Astrocyte (in vitro differentiated cells and primary cell): ENCODE data around the gene KIF1A. TPM values are rescaled to one million over a fixed set of nuclear protein-coding genes. Genes with fewer than 3 reads are reported as not detected.

ENCODE experiments used
- DNase-seq: peaks from one replicate; pipeline ENCODE4 v3.0.0-alpha.2; 2010; ENCODE audit warnings: low read depth
- FAIRE-seq: peaks from 2 replicates; lab custom pipeline; 2011; peaks lifted over from hg19 to GRCh38; lab: Jason Lieb, UNC
- H2AFZ ChIP-seq: 2 replicates; pipeline ENCODE4 v1.6.0; 2012; ENCODE audit warnings: low read depth, low read length, inconsistent platforms
- H3K27ac ChIP-seq: 2 replicates; pipeline ENCODE4 v1.5.1; 2011; ENCODE audit warnings: low read depth, low read length, inconsistent platforms
- H3K27me3 ChIP-seq: 2 replicates; pipeline ENCODE4 v1.6.0; 2011; ENCODE audit warnings: low read length, inconsistent platforms; ENCODE audit not compliant: insufficient read depth
- H3K36me3 ChIP-seq: 2 replicates; pipeline ENCODE4 v1.5.1; 2011; ENCODE audit warnings: low read length, inconsistent platforms; ENCODE audit not compliant: insufficient read depth
- H3K4me1 ChIP-seq: 2 replicates; pipeline ENCODE4 v1.5.1; 2011; ENCODE audit warnings: low read length, inconsistent platforms; ENCODE audit not compliant: insufficient read depth
- H3K4me2 ChIP-seq: 2 replicates; pipeline ENCODE4 v1.6.0; 2012; ENCODE audit warnings: low read length, inconsistent platforms
- H3K4me3 ChIP-seq: 2 replicates; pipeline ENCODE4 v1.5.1; 2011; ENCODE audit warnings: low read depth, mild to moderate bottlenecking, low read length, inconsistent platforms; ENCODE audit not compliant: insufficient read depth
- H3K79me2 ChIP-seq: 2 replicates; pipeline ENCODE4 v1.6.0; 2012; ENCODE audit warnings: mild to moderate bottlenecking, low read length, inconsistent platforms; ENCODE audit not compliant: insufficient read depth
- H3K9ac ChIP-seq: 2 replicates; pipeline ENCODE4 v1.6.0; 2012; ENCODE audit warnings: mild to moderate bottlenecking, low read length, inconsistent platforms
- H3K9me3 ChIP-seq: 2 replicates; pipeline ENCODE4 v1.5.1; 2012; ENCODE audit warnings: low read depth, mild to moderate bottlenecking, low read length, inconsistent platforms; ENCODE audit not compliant: insufficient read depth
- H4K20me1 ChIP-seq: 2 replicates; pipeline ENCODE4 v1.6.0; 2012; ENCODE audit warnings: low read length, inconsistent platforms; ENCODE audit not compliant: insufficient read depth
- H3K27ac Mint-ChIP-seq: one replicate; pipeline ENCODE4 v1.8.0; 2021; ENCODE audit warnings: mild to moderate bottlenecking, mixed read lengths; ENCODE audit not compliant: unreplicated experiment
- H3K27me3 Mint-ChIP-seq: one replicate; pipeline ENCODE4 v1.8.0; 2021; ENCODE audit warnings: low read depth, mixed read lengths; ENCODE audit not compliant: unreplicated experiment
- H3K36me3 Mint-ChIP-seq: one replicate; pipeline ENCODE4 v1.8.0; 2021; ENCODE audit warnings: low read depth, mixed read lengths; ENCODE audit not compliant: unreplicated experiment
- H3K4me1 Mint-ChIP-seq: one replicate; pipeline ENCODE4 v1.8.0; 2021; ENCODE audit warnings: low read depth, mixed read lengths; ENCODE audit not compliant: unreplicated experiment
- H3K4me3 Mint-ChIP-seq: one replicate; pipeline ENCODE4 v1.8.0; 2021; ENCODE audit warnings: mild to moderate bottlenecking, moderate library complexity, mixed read lengths; ENCODE audit not compliant: unreplicated experiment
- H3K9me3 Mint-ChIP-seq: one replicate; pipeline ENCODE4 v1.8.0; 2021; ENCODE audit warnings: mild to moderate bottlenecking, mixed read lengths; ENCODE audit not compliant: unreplicated experiment
- EZH2 ChIP-seq: IDR thresholded peaks from 2 replicates; pipeline ENCODE4 v1.6.1; 2012; ENCODE audit warnings: mild to moderate bottlenecking, low read length, inconsistent platforms; ENCODE audit not compliant: insufficient read depth
- total RNA-seq: library from RNA; stranded (reverse); gene quantifications from 2 replicates; pipeline ENCODE4 v1.2.1, GENCODE V29; 2021
- TF ChIP-seq, protein P1 (sequence below): IDR thresholded peaks from 2 replicates; pipeline ENCODE4 v1.5.1; 2011; ENCODE audit warnings: low read depth, mild to moderate bottlenecking, inconsistent platforms, low read length, moderate library complexity; ENCODE audit not compliant: insufficient read depth

The KIF1A gene
- total RNA-seq, 1 donor from 2014 or later: 51.2 TPM

DNA sequence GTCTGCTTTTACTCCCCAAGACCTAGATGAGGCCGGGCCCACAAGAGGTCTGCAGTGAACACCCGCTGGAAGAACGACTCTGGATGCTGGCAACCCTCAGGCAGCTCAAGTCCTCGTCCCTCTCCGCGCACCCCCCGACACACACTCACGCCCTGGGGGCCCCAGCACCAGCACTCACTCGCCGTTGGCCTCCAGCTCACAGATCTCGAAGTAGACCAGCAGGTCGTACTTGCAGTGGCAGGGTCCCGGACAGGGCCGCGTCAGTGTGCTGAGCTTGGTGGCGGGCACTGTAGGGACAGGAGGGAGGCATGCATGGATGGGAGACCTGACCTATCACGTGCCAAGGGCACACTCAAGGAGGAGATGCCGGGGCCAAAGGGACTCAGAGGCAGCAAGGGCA lies 78.9 kb downstream of the KIF1A start:
- Histone ChIP-seq H3K79me2 (no peaks in the 10 kb centered on the region), H3K36me3 (no peaks in the 10 kb centered on the region), H3K27me3 (no peaks in the 10 kb centered on the region), H4K20me1 (no peaks in the 10 kb centered on the region), H3K27ac (no peak overlapping the region), H3K9me3 (no peaks in the 10 kb centered on the region), H3K9ac (no peak overlapping the region), H3K4me1 (no peaks in the 10 kb centered on the region), H3K4me2 (no peak overlapping the region), H3K4me3 (no peak overlapping the region), H2AFZ (no peak overlapping the region)
- peaks cover 5% of the 10 kb centered on the region for H3K36me3 Mint-ChIP-seq
- H3K27me3 Mint-ChIP-seq: peaks cover 21% of the 10 kb centered on the region
- no peak overlapping the region for H3K27ac Mint-ChIP-seq
- H3K4me3 Mint-ChIP-seq: no peak overlapping the region
- no peaks in the 10 kb centered on the region for H3K9me3 Mint-ChIP-seq
- TF ChIP-seq, protein P1, sequence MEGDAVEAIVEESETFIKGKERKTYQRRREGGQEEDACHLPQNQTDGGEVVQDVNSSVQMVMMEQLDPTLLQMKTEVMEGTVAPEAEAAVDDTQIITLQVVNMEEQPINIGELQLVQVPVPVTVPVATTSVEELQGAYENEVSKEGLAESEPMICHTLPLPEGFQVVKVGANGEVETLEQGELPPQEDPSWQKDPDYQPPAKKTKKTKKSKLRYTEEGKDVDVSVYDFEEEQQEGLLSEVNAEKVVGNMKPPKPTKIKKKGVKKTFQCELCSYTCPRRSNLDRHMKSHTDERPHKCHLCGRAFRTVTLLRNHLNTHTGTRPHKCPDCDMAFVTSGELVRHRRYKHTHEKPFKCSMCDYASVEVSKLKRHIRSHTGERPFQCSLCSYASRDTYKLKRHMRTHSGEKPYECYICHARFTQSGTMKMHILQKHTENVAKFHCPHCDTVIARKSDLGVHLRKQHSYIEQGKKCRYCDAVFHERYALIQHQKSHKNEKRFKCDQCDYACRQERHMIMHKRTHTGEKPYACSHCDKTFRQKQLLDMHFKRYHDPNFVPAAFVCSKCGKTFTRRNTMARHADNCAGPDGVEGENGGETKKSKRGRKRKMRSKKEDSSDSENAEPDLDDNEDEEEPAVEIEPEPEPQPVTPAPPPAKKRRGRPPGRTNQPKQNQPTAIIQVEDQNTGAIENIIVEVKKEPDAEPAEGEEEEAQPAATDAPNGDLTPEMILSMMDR: no peak
- TF ChIP-seq EZH2: no peak
- no peaks in the 10 kb centered on the region for H3K4me1 Mint-ChIP-seq
- no peak for FAIRE-seq
- no peak for DNase-seq

DNA sequence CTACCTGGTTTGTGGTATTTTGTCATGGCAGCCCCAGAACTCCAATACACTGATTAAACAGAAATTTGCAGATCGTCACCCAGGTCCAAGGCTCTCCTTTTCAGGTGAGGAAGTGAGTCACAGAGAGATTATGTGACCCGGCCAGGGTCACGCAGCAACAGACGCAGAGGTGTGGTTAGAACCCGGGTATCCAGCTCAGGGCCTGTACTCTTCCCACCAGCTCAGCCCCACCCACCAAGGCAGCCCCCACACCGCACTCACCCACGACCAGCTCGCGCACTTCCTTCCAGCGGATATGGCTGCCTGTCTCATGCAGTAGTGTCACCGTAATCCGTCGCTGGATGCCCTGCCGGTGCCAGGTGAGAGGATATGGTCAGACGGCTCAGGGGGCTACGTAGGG lies 80.2 kb downstream of the KIF1A start:
- H3K4me1 ChIP-seq: no peaks in the 10 kb centered on the region
- H3K9me3 ChIP-seq: no peaks in the 10 kb centered on the region
- no peak overlapping the region for H3K9ac ChIP-seq
- no peak overlapping the region for H2AFZ ChIP-seq
- Mint-ChIP-seq H3K9me3 (no peaks in the 10 kb centered on the region), H3K4me1 (no peaks in the 10 kb centered on the region), H3K36me3 (peaks cover 3% of the 10 kb centered on the region), H3K27me3 (peaks cover 19% of the 10 kb centered on the region), H3K4me3 (no peak overlapping the region), H3K27ac (no peak overlapping the region)
- no peak for DNase-seq
- no peaks in the 10 kb centered on the region for H3K27me3 ChIP-seq
- no peak overlapping the region for H3K4me2 ChIP-seq
- no peaks in the 10 kb centered on the region for H4K20me1 ChIP-seq
- no peak overlapping the region for H3K4me3 ChIP-seq
- no peak overlapping the region for H3K27ac ChIP-seq
- no peaks in the 10 kb centered on the region for H3K79me2 ChIP-seq
- no peaks in the 10 kb centered on the region for H3K36me3 ChIP-seq
- TF ChIP-seq, protein P1: no peak
- TF ChIP-seq EZH2: no peak
- no peak for FAIRE-seq

DNA sequence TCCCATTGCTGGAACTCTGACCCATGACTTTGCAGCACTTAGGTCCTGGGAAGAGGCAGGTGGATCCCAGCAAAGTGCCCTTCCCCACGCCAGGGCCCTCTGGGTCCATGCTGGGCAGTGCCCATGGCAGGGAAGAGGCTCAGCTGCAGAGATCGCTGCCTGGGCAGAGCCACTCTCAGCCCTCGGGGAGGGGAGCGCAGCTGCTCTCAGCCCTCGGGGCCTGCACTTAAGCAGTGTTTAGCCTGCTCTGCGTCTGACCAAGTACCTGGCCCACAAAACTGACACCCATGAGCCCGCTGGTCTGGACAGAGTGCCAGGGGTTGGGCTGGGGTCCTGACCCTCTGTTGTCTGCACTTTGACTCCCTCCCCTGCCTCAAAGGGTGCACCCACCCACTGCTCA lies 82.1 kb downstream of the KIF1A start:
- Histone ChIP-seq H3K9me3 (no peaks in the 10 kb centered on the region), H3K27me3 (no peaks in the 10 kb centered on the region), H3K27ac (no peak overlapping the region), H3K9ac (no peak overlapping the region), H4K20me1 (no peaks in the 10 kb centered on the region), H3K36me3 (no peaks in the 10 kb centered on the region), H2AFZ (no peak overlapping the region), H3K4me2 (no peak overlapping the region), H3K79me2 (no peaks in the 10 kb centered on the region), H3K4me3 (no peak overlapping the region), H3K4me1 (no peaks in the 10 kb centered on the region)
- no peaks in the 10 kb centered on the region for H3K4me1 Mint-ChIP-seq
- TF ChIP-seq EZH2: no peak
- TF ChIP-seq, protein P1: no peak
- DNase-seq: no peak
- FAIRE-seq: no peak
- no peaks in the 10 kb centered on the region for H3K9me3 Mint-ChIP-seq
- H3K27me3 Mint-ChIP-seq: peaks cover 25% of the 10 kb centered on the region
- H3K4me3 Mint-ChIP-seq: no peak overlapping the region
- no peak overlapping the region for H3K27ac Mint-ChIP-seq
- peaks cover 3% of the 10 kb centered on the region for H3K36me3 Mint-ChIP-seq
